ENCODE data around the gene HPS3. TPM values are rescaled to one million over a fixed set of nuclear protein-coding genes. Genes with fewer than 3 reads are reported as not detected.

Gene HPS3
- polyA plus RNA-seq, 3 donors, result 31.1 to 33.7 (median 31.5) TPM

Other genes with a start within 250 kb of the HPS3 start
- gene GYG1, start 138.1 kb upstream of the HPS3 start, polyA plus RNA-seq (ENCODE audit: insufficient read length in 3 of 3), result 10 to 100 TPM; 29.1 to 31.9 (median 30.4) TPM
- 10 to 100 TPM; 40.3 to 48.1 (median 46.2) TPM for gene HLTF, start 43.1 kb upstream of the HPS3 start, polyA plus RNA-seq (ENCODE audit: insufficient read length in 3 of 3)
- gene CP, start 92.2 kb downstream of the HPS3 start, polyA plus RNA-seq (ENCODE audit: insufficient read length in 3 of 3), result under 1 TPM; 0.33 to 0.69 (median 0.41) TPM
- gene TM4SF18, start 204.0 kb downstream of the HPS3 start, polyA plus RNA-seq (ENCODE audit: insufficient read length in 3 of 3), result 10 to 100 TPM; 30.8 to 33.1 (median 31.3) TPM
- 10 to 100 TPM; 68.7 to 79.2 (median 70.3) TPM for gene TM4SF1, start 248.0 kb downstream of the HPS3 start, polyA plus RNA-seq (ENCODE audit: insufficient read length in 3 of 3)